MM.1S (cell line): ENCODE results near the gene COL21A1.

Experiments
- DNase-seq: peaks from one replicate; pipeline ENCODE4 v3.0.0-alpha.2; 2015
- H2AFZ ChIP-seq: fragments of 300-600 bp; sonication (generic); 2 replicates; pipeline ENCODE4 v1.6.0; 2016; ENCODE audit warnings: antibody characterized with exemption, low read length
- H3F3A ChIP-seq: fragments of 300-600 bp; sonication (generic); 2 replicates; pipeline ENCODE4 v1.6.1; 2016; ENCODE audit warnings: mild to moderate bottlenecking, antibody characterized with exemption, low read length, moderate library complexity, mixed read lengths; ENCODE audit not compliant: insufficient read depth
- H3K27ac ChIP-seq: fragments of 300-600 bp; sonication (generic); 2 replicates; pipeline ENCODE4 v1.5.1; 2016; ENCODE audit warnings: mild to moderate bottlenecking, low read length
- H3K27me3 ChIP-seq: fragments of 300-600 bp; sonication (generic); replicated peaks from 2 replicates; pipeline ENCODE4 v1.6.0; 2016; ENCODE audit warnings: low read length; ENCODE audit not compliant: insufficient read depth
- H3K36me3 ChIP-seq: fragments of 300-600 bp; sonication (generic); replicated peaks from 2 replicates; pipeline ENCODE4 v1.6.1; 2016; ENCODE audit warnings: mild to moderate bottlenecking, low read length, mixed read lengths; ENCODE audit not compliant: insufficient read depth
- H3K4me1 ChIP-seq: fragments of 300-600 bp; sonication (generic); 2 replicates; pipeline ENCODE4 v1.6.1; 2016; ENCODE audit warnings: low read length, mixed read lengths
- H3K4me2 ChIP-seq: fragments of 300-600 bp; sonication (generic); 2 replicates; pipeline ENCODE4 v1.6.0; 2016; ENCODE audit warnings: low read depth, low read length
- H3K4me3 ChIP-seq: fragments of 300-600 bp; sonication (generic); 2 replicates; pipeline ENCODE4 v1.5.1; 2016; ENCODE audit warnings: low read length, mixed read lengths
- H3K79me2 ChIP-seq: fragments of 300-600 bp; sonication (generic); 2 replicates; pipeline ENCODE4 v1.6.1; 2016; ENCODE audit warnings: mixed run types, low read length, mixed read lengths
- H3K9ac ChIP-seq: fragments of 300-600 bp; sonication (generic); 2 replicates; pipeline ENCODE4 v1.6.1; 2016; ENCODE audit warnings: low read length, mixed read lengths
- H3K9me2 ChIP-seq: fragments of 300-600 bp; sonication (generic); replicated peaks from 2 replicates; pipeline ENCODE4 v1.6.1; 2016; ENCODE audit warnings: mild to moderate bottlenecking, low read length, mixed read lengths; ENCODE audit not compliant: insufficient read depth
- H3K9me3 ChIP-seq: fragments of 300-600 bp; sonication (generic); replicated peaks from 2 replicates; pipeline ENCODE4 v1.6.1; 2016; ENCODE audit warnings: mild to moderate bottlenecking, low read length, mixed read lengths; ENCODE audit not compliant: insufficient read depth
- H4K20me1 ChIP-seq: fragments of 300-600 bp; sonication (generic); 2 replicates; pipeline ENCODE4 v1.6.1; 2016; ENCODE audit warnings: mild to moderate bottlenecking, low read length, moderate library complexity, mixed read lengths; ENCODE audit not compliant: insufficient read depth
- EZH2 ChIP-seq: fragments of 300-600 bp; sonication (generic); optimal IDR thresholded peaks from 2 replicates; pipeline ENCODE3; 2017; ENCODE audit warnings: low read depth, mild to moderate bottlenecking, antibody characterized with exemption, low read length, mixed read lengths
- EZH2phosphoT487 ChIP-seq: fragments of 300-600 bp; sonication (generic); IDR thresholded peaks from 2 replicates; pipeline ENCODE4 v1.6.1; 2018; ENCODE audit warnings: antibody characterized with exemption, low read length
- TF ChIP-seq, protein P1 (sequence below): fragments of 300-600 bp; sonication (generic); IDR thresholded peaks from 2 replicates; pipeline ENCODE4 v1.5.1; 2016; ENCODE audit warnings: antibody characterized with exemption, low read length, mixed read lengths

The COL21A1 gene

DNA sequence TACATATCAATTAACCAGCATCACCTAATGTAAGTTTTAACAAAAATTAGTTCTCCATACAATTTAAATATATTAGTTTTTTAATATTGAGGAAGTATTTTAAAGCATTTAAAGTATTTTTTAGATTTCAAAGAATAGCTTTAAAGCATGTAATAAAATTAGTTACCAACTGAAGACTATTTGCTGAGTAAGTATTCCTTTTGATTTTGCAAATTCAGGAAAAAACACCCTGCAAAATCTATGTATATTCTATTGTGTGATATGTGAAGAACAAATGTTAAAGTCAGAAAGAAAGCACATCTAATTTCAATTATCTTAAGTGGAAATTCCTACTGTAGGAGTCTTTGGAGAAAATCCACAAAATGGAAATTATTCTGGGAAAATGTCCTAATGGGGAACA, 107.3 kb downstream of the COL21A1 start:
- Histone ChIP-seq H3F3A (no peaks in the 10 kb centered on the region), H3K4me3 (no peak overlapping the region), H3K4me2 (no peak overlapping the region), H3K4me1 (no peaks in the 10 kb centered on the region), H3K79me2 (no peaks in the 10 kb centered on the region), H3K36me3 (no peaks in the 10 kb centered on the region), H3K9me2 (no peaks in the 10 kb centered on the region), H3K27ac (no peak overlapping the region), H3K9ac (no peak overlapping the region), H4K20me1 (no peaks in the 10 kb centered on the region), H2AFZ (no peak overlapping the region), H3K9me3 (no peaks in the 10 kb centered on the region), H3K27me3 (no peaks in the 10 kb centered on the region)
- TF ChIP-seq EZH2 = no peak
- TF ChIP-seq EZH2phosphoT487 = no peak
- TF ChIP-seq, protein P1, sequence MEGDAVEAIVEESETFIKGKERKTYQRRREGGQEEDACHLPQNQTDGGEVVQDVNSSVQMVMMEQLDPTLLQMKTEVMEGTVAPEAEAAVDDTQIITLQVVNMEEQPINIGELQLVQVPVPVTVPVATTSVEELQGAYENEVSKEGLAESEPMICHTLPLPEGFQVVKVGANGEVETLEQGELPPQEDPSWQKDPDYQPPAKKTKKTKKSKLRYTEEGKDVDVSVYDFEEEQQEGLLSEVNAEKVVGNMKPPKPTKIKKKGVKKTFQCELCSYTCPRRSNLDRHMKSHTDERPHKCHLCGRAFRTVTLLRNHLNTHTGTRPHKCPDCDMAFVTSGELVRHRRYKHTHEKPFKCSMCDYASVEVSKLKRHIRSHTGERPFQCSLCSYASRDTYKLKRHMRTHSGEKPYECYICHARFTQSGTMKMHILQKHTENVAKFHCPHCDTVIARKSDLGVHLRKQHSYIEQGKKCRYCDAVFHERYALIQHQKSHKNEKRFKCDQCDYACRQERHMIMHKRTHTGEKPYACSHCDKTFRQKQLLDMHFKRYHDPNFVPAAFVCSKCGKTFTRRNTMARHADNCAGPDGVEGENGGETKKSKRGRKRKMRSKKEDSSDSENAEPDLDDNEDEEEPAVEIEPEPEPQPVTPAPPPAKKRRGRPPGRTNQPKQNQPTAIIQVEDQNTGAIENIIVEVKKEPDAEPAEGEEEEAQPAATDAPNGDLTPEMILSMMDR = no peak
- no peak for DNase-seq

DNA sequence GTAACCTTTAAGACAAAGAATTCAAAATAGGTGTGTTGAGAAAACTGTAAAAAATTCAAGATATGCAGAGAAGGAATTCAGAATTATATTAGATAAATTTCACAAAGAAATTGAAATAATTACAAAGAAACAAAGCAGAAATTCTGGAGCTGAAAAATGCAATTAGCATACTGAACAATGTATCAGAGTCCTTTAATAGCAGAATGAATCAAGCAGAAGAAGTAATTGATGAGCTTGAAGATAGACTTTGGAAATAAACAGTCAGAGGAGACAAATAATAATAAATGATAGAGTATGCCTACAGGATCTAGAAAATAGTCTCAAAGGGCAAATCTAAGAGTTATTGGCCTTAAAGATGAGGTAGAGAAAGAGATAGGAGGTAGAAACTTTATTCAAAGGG, 131.7 kb downstream of the COL21A1 start:
- Histone ChIP-seq H3K27ac (no peak overlapping the region), H3K27me3 (no peaks in the 10 kb centered on the region), H3K79me2 (no peaks in the 10 kb centered on the region), H3F3A (no peaks in the 10 kb centered on the region), H3K4me2 (no peak overlapping the region), H2AFZ (no peak overlapping the region), H3K9ac (no peak overlapping the region), H3K36me3 (no peaks in the 10 kb centered on the region), H3K9me3 (no peaks in the 10 kb centered on the region), H3K4me3 (no peak overlapping the region), H3K9me2 (no peaks in the 10 kb centered on the region), H3K4me1 (no peaks in the 10 kb centered on the region), H4K20me1 (no peaks in the 10 kb centered on the region)
- TF ChIP-seq EZH2phosphoT487 (no peak), EZH2 (no peak)
- no peak for DNase-seq

DNA sequence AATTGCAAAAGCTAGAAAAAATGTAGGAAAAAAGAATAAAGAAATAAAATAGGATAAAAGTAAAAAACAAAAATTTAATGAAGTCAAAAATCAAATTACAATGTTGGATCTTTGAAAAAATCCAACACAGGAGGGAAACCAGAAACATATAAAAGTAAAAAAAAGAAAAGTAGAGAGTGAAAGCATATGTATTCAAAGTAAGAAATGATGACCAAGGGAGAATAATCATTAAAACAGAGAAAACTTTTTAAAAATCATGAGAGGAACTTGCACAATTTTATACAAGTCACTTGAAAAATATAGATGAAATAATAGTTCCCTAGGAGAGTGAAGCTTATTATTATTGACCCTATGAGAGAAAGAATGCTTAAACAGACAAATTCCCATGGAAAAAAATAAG, 138.2 kb downstream of the COL21A1 start:
- Histone ChIP-seq H3K4me1 (no peaks in the 10 kb centered on the region), H3K36me3 (no peaks in the 10 kb centered on the region), H3K9me2 (no peaks in the 10 kb centered on the region), H3K4me3 (no peak overlapping the region), H3K27me3 (no peaks in the 10 kb centered on the region), H3F3A (no peaks in the 10 kb centered on the region), H2AFZ (no peak overlapping the region), H3K27ac (no peak overlapping the region), H3K9me3 (no peaks in the 10 kb centered on the region), H3K9ac (no peak overlapping the region), H4K20me1 (no peaks in the 10 kb centered on the region), H3K4me2 (no peak overlapping the region), H3K79me2 (no peaks in the 10 kb centered on the region)
- TF ChIP-seq EZH2 = no peak
- TF ChIP-seq, protein P1 = no peak
- TF ChIP-seq EZH2phosphoT487 = no peak
- no peak for DNase-seq

DNA sequence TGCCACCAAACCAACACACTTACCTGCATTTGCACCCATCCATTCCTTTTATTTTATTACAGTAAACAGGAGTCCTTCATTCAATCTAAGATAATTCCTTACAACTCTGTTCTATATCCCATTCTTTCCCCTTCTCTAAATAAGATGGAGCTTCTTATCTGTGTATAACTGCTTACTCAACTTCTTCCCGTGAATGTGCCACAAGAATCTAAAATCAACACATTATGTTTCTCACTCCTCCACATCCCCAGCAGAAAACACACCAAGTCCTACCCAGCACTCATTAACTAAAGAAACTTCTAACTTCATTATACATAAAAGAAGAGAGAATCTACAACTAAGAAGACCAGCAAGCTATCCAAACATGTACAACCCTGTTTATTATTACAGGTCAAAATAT, 141.1 kb downstream of the COL21A1 start:
- H3K9ac ChIP-seq = no peak overlapping the region
- H3K4me1 ChIP-seq = no peaks in the 10 kb centered on the region
- no peaks in the 10 kb centered on the region for H3K9me3 ChIP-seq
- no peaks in the 10 kb centered on the region for H3K79me2 ChIP-seq
- no peak for DNase-seq
- H3K4me2 ChIP-seq = no peak overlapping the region
- H3F3A ChIP-seq = no peaks in the 10 kb centered on the region
- H3K27me3 ChIP-seq = no peaks in the 10 kb centered on the region
- TF ChIP-seq EZH2phosphoT487 (no peak), EZH2 (no peak)
- TF ChIP-seq, protein P1 = no peak
- H2AFZ ChIP-seq = no peak overlapping the region
- H3K9me2 ChIP-seq = no peaks in the 10 kb centered on the region
- no peaks in the 10 kb centered on the region for H4K20me1 ChIP-seq
- H3K27ac ChIP-seq = no peak overlapping the region
- H3K36me3 ChIP-seq = no peaks in the 10 kb centered on the region
- no peak overlapping the region for H3K4me3 ChIP-seq
